ENCODE data around the gene ADTRP.

DNA sequence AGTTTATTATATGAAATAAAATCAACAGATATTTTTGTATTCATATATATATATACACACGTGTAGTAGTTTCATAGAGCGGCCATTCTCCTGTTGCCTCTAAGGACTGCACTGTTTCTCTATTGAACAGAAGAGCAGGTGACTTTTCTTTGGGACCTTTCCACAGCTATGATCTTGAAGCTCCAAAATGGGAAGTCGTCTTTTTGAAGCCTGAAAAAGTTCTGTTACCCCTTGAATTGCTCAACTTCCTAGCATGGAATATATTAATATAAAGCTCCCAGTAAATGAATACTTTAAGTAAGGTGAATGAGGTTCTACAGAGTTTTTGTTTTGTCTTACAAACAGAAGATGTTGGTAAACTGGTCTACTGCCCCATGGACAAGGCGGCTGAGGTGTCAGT lies 42.2 kb upstream of the ADTRP start:
- no peak for TF ChIP-seq POLR2AphosphoS5 (IDR thresholded peaks at IDR 0.05; ENCODE audit: insufficient read depth in 1 of 2, low read depth in 1 of 2)
- TF ChIP-seq, protein P1, sequence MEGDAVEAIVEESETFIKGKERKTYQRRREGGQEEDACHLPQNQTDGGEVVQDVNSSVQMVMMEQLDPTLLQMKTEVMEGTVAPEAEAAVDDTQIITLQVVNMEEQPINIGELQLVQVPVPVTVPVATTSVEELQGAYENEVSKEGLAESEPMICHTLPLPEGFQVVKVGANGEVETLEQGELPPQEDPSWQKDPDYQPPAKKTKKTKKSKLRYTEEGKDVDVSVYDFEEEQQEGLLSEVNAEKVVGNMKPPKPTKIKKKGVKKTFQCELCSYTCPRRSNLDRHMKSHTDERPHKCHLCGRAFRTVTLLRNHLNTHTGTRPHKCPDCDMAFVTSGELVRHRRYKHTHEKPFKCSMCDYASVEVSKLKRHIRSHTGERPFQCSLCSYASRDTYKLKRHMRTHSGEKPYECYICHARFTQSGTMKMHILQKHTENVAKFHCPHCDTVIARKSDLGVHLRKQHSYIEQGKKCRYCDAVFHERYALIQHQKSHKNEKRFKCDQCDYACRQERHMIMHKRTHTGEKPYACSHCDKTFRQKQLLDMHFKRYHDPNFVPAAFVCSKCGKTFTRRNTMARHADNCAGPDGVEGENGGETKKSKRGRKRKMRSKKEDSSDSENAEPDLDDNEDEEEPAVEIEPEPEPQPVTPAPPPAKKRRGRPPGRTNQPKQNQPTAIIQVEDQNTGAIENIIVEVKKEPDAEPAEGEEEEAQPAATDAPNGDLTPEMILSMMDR (IDR thresholded peaks at IDR 0.05) = no peak
- TF ChIP-seq POLR2A (IDR thresholded peaks at IDR 0.05) = no peak
